GM12891 (cell line): ENCODE measurements around the gene AIDA.

ENCODE experiments used
- POLR2A ChIP-seq: IDR thresholded peaks from 2 replicates; pipeline ENCODE4 v1.6.1; 2011; ENCODE audit warnings: low read depth, low read length, control low read depth
- POLR2AphosphoS5 ChIP-seq: IDR thresholded peaks from 2 replicates; pipeline ENCODE4 v1.6.1; 2011; ENCODE audit warnings: low read depth, low read length, control low read depth
- SPI1 ChIP-seq: IDR thresholded peaks from 2 replicates; pipeline ENCODE4 v1.6.1; 2011; ENCODE audit warnings: low read depth, low read length, control low read depth
- TAF1 ChIP-seq: IDR thresholded peaks from 2 replicates; pipeline ENCODE4 v1.6.1; 2011; ENCODE audit warnings: low read depth, low read length, control low read depth

DNA sequence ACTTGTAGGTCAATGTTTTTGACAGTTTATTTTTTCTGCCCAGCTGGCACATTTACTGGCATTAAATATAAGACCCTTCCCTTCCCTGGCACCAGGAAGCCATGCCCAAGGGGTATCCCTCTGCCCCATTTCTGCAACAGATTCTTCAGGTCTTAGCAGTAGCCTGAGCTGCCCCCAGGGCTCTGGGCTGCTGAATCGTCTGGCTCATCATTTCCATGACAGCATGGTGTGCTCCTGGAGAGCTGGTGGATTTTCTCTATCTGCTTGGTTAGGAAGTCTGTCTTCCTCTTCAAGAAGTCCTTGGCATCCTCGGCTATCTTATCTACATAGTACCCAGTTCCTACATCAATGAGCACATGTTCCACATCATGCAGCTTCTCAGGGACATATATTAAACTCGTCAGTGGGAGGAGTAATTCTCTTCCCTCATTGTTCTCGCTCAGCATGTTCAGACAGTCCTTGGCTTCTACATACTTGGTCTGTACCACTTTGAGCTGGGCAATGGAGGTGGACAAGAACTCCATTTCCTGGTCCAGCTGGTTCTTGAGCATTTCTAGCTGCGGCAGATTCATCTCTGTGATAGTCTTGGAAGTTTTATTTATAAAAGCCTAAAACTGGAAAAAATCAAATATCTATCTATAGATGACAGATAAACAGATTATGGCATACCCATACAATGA is 70.9 kb downstream of the AIDA start:
- TF ChIP-seq POLR2AphosphoS5 (no peak), POLR2A (no peak), SPI1 (no peak), TAF1 (no peak)
